HG03280 (cell line): ENCODE data around the gene USP28.
A peak's percentile ranks its signal among the peaks of the same experiment; 100 is the strongest.
"Not testable (repeated sequence)": the region's sequence is repeated elsewhere in the genome, so short reads cannot be mapped to it uniquely, and the experiment has no call there.

Experiments used
- ATAC-seq: cut with Tn5 transposase; IDR thresholded peaks from one replicate; pipeline ENCODE4 v1.9.1; 2021; ENCODE audit warnings: mild to moderate bottlenecking, moderate library complexity; ENCODE audit not compliant: unreplicated experiment

Gene USP28

GRCh38 chr11:113838005-113838404, 37.4 kb downstream of the USP28 start:
- ATAC-seq: no peak

DNA sequence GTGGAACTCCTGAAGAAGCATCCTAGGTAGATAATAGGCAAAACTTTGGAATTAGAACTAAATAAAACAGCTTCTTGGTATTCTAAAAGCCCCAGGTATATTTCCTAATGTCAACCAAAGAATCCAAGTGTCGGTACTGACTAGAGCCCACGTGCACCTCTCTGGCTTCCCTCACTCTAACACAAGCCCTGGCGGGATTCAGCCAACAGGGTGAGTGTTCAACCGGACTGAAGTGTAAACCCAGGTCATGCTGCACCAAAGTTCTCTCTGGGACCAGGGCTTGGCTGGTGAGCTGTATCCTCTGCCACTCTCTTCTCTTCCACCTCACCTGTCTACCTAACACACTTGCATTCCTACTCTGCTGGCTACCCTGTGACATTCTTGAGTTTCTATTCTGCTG, 40.1 kb downstream of the USP28 start:
- no peak for ATAC-seq

- ATAC-seq: no peak
Observed at GRCh38 chr11:113833151-113833550, 42.2 kb downstream of the USP28 start.

GRCh38 chr11:113831314-113831713, 44.1 kb downstream of the USP28 start:
- peak; percentile 91 for ATAC-seq

- no peak for ATAC-seq
Observed at GRCh38 chr11:113829751-113830150, 45.6 kb downstream of the USP28 start.

GRCh38 chr11:113828191-113828590, 47.2 kb downstream of the USP28 start:
- ATAC-seq: no peak

GRCh38 chr11:113827477-113827876, 47.9 kb downstream of the USP28 start:
- ATAC-seq: no peak

DNA sequence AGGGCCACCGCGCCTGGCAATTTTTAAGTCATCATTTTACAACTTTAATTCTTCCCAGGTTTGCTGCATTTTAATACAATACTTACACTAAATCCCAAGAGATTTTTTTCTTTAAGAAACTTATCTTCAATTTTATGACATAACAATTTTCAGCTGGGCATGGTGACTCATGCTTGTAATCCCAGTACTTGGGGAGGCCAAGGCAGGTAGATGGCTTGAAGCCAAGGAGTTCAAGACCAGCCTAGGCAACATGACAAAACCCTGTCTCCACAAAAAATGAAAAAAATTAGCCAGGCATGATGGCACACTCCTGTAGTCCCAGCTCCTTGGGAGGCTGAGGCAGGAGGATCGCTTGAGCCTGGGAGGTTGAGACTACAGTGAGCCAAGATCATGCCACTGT, 56.9 kb downstream of the USP28 start:
- no peak for ATAC-seq

DNA sequence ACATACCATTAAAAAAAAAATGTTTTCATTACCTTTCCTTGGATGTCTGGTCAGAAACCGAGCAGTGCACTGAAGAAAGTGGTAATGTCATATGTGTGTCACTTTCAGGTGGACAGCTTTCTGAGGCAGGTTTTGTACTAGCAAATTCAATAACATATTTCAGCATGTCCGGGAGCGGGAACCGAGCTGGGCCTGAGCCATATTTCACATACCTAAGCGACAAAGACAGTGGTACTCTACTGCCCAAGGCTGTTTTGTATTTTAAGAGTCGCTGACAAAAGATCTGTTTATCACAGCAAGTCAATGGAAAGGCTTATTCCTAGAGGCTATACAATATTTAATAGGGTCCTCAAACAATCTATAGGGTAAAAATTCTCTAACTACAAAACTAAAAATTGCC, 57.7 kb downstream of the USP28 start:
- no peak for ATAC-seq

DNA sequence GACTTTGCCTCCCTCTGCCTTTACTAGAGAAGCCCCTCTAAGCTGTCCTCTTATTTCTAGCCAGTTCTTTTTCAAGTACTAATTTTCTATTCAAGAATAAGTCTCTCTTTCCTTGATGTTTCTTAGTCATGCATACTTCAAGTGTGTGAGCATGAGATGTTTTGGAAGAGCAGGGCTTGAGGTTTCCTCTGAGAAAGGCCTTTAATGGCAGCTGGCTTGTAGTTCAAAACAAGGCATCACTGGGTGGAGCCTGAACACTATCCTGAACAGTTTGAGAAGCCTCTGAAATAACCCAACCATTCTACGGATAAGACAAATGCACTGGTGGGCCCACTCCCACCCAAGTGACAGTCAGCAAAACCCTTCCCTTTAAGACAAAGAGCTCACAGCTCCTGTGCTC, 58.2 kb downstream of the USP28 start:
- no peak for ATAC-seq

DNA sequence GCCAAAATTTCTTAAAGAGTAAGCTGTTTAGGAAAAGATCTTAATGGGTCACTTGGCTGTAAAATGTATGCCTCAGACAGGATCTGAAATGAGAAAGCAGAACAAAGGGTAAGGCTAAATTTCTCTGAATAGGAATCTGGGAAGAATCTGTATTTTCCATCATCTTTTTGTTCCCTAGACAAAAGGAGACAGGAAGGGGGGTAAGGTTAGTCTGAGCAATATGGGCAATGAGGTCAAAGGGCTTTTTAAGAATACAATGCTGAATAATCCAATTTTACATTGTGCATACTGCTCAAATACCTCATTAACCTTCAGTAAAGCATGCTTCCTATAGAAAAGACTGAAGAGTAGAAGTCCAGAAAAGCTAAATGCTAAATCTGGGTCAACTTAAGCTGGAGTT, 61.2 kb downstream of the USP28 start:
- ATAC-seq: no peak

DNA sequence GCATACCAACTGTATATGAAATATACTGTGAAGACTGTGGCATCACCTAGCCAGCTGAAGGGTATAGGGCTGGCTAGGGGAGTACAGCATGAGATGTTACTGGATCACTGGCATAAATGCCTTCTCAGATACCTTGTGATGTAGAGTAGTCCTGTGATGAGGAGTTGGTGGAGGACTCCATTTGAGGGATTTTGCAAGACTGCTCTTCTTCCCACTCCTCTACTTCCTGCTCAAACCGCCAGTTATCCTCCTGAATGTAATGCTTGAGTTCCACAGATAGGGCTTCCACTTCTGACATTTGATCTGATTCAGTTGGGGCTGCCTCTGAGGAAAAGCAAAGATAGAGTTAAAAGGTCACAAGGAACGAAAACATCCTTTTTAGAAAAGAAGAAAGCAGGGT, 66.4 kb downstream of the USP28 start:
- no peak for ATAC-seq

GRCh38 chr11:113806406-113806805, 69.0 kb downstream of the USP28 start:
- ATAC-seq: no peak

- ATAC-seq: no peak
Observed at GRCh38 chr11:113805640-113806039, 69.7 kb downstream of the USP28 start.

GRCh38 chr11:113802621-113803020, 72.8 kb downstream of the USP28 start:
- no peak for ATAC-seq

- ATAC-seq: no peak
Observed at GRCh38 chr11:113796663-113797259, 78.6 kb downstream of the USP28 start.

DNA sequence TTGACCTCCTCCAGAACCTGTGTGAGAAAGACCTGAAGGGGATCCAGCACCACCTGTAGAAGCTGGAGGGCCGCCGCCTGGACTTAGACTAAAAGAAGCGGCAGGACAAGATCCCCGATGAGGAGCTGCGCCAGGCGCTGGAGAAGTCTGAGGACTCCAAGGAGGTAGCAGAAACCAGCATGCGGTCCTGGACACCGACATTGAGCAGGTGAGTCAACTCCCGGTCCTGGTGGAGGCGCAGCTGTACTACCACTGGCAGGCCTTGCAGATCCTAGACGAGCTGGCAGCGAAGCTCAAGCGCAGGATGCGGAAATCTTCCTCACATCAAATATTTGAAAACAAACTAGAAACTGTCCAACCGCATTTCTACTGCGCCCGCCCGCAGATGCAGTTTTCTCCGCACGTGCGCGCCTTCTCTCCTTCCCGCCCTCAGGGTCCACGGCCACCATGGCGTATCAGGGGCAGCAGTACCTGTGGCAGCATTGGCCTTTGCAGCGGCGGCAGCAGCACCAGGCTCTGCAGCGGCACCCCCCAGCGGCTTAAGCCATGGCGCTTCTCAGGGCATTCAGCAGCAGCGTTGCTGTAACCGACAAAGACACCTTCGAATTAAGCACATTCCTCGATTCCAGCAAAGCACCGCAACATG, 85.6 kb downstream of the USP28 start:
- ATAC-seq: no peak

GRCh38 chr11:113789016-113789415, 86.4 kb downstream of the USP28 start:
- not testable (repeated sequence) for ATAC-seq

DNA sequence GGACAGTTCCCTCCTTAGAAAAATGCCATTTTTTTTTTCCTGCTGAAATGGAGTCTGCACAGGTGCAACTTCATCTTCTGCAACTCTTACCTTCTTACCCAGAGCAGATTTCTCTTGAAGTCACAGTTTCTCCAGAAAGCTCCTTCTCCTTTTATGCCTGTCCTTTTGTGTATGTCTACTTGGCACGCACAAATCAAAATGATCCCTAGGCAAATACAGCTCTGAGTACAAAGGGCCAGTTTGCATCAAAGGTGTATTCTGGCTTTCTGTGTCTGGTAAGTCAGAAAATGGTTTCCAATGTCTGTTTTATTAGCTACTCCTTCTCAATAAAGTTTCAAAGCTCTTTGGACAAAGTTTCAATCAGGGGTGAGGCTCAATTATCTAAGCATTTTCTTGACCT, 93.2 kb downstream of the USP28 start:
- no peak for ATAC-seq

GRCh38 chr11:113781682-113782081, 93.7 kb downstream of the USP28 start:
- ATAC-seq: no peak

DNA sequence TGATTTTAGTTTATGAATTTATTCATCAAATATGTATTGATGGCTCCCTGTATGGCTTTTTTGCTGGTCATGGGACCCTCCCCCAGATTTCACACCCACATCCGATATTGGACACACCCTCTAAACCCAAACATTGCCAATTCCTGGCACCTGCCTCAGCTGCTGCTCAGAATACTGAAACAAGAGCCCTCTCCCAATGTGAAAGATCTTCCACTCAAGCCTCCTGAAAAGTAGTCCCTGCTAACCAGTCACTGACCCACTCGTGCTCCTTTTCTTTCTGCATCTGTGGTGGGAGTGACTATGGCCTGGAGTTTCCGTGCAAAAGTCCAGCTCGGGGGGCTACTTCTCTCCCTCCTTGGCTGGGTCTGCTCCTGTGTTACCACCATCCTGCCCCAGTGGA, 95.9 kb downstream of the USP28 start, which contains the start of gene CLDN25:
Gene CLDN25, plus strand, starts transcription at position 301 of the 400 bp plus-strand sequence. Its CDS starts 0 bp downstream, at position 301.
- no peak for ATAC-seq

DNA sequence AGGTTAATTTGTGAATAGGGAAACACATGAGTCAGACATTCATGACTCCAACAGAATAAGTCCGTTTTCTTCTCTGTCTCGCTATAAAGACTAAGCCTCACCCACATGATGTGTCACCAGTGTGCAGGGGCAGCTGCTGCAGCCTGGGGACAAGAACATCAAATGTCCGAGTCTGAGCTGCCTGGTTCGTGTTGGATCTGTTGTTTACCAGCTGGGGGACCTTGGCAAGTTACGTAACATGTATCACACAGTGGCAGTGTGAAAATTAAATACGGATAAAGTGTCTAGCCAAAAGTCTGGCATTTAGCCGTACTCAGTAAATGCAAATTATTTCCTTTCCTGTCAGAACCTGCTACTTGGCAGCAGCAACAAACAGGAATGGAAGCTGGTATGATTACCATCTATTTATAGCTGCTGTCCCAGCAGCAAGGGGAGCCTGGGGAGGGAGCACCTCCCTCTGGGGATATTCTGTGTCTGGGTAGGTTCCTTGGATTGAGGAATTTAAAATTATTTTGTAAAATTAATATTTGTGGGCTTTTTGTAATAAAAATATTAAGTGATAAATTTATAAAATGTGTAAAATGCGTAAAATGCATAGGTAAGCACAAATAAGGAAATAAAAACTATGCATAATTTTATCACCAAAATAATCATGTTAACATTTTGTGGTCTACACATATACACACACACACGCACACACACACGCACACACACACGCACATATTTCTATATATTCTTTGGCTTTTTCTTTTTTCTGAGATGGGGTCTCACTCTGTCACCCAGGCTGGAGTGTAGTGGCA, 97.1 kb downstream of the USP28 start:
- no peak for ATAC-seq
